Vagina (tissue), 2 donors: ENCODE results near the gene DCDC2C. TPM values are rescaled to one million over a fixed set of nuclear protein-coding genes. Genes with fewer than 3 reads are reported as not detected.

Source experiments
- DNase-seq, 2 donors: peaks; one replicate each; pipeline ENCODE4 v3.0.0-alpha.2; 2017; ENCODE audit errors: extremely low spot score in 2 of 2
- H3K27ac ChIP-seq: fragments of 200-600 bp; sonication (generic); one replicate; pipeline ENCODE4 v1.5.1; 2019
- H3K27me3 ChIP-seq: fragments of 200-600 bp; sonication (generic); one replicate; pipeline ENCODE4 v1.5.1; 2019
- H3K36me3 ChIP-seq, 2 donors: fragments of 200-600 bp; sonication (generic); one replicate each; pipeline ENCODE4 v1.5.1; 2017 to 2019
- H3K4me1 ChIP-seq: fragments of 200-600 bp; sonication (generic); one replicate; pipeline ENCODE4 v1.5.1; 2019
- H3K4me3 ChIP-seq, 2 donors: fragments of 200-600 bp; sonication (generic); 1 replicate in 1 of 2; 2 replicates in 1 of 2; pipeline ENCODE4 v1.5.1; 2016 to 2019
- H3K9me3 ChIP-seq: fragments of 200-600 bp; sonication (generic); one replicate; pipeline ENCODE4 v1.5.1; 2019
- CTCF ChIP-seq, 3 experiments: fragments of 450-650 bp in 2 of 3; fragments of 200-600 bp in 1 of 3; sonication (generic) in 1 of 3; IDR thresholded peaks; one replicate each; pipeline ENCODE4 v1.5.1; 2017 to 2019; ENCODE audit warnings: antibody characterized with exemption in 3 of 3, mild to moderate bottlenecking in 2 of 3, moderate library complexity in 2 of 3
- POLR2A ChIP-seq, 2 donors: fragments of 450-650 bp; IDR thresholded peaks; one replicate each; pipeline ENCODE4 v1.6.1; 2017; ENCODE audit warnings: antibody characterized with exemption in 2 of 2, mild to moderate bottlenecking in 2 of 2, moderate library complexity in 2 of 2
- POLR2AphosphoS5 ChIP-seq, 2 donors: sonication (generic); formaldehyde crosslinking; IDR thresholded peaks; one replicate each; pipeline ENCODE4 v1.9.0; 2017; ENCODE audit warnings: antibody characterized with exemption in 2 of 2, mild to moderate bottlenecking in 2 of 2, low read depth in 1 of 2; ENCODE audit not compliant: insufficient read depth in 1 of 2
- intact Hi-C: fragments of 100-400 bp; cut with DNase I; formaldehyde crosslinking; loops from one replicate; pipeline ENCODE4 v1.15.1; 2023
- total RNA-seq: library from RNA; depleted of rRNA; stranded (reverse); fragments of >200 nt; gene quantifications from one replicate; pipeline ENCODE4 v1.2.3, GENCODE V29; 2016

Gene DCDC2C
- total RNA-seq, 1 donor from 2014 or later, result not detected

GRCh38 chr2:3870222-3870621, 166.8 kb downstream of the DCDC2C start:
- H3K36me3 ChIP-seq, result no peaks in the 10 kb centered on the region
- intact Hi-C loops, result no loop called here
- H3K27me3 ChIP-seq, result no peaks in the 10 kb centered on the region
- TF ChIP-seq CTCF (IDR thresholded peaks at IDR 0.05) (no peak), POLR2AphosphoS5 (IDR thresholded peaks at IDR 0.05; ENCODE audit: insufficient read depth in 1 of 2, low read depth in 1 of 2) (no peak), POLR2A (IDR thresholded peaks at IDR 0.05) (no peak)
- no peaks in the 10 kb centered on the region for H3K4me1 ChIP-seq
- no peak overlapping the region for H3K4me3 ChIP-seq
- no peak overlapping the region for H3K27ac ChIP-seq
- no peak for DNase-seq
- no peaks in the 10 kb centered on the region for H3K9me3 ChIP-seq

GRCh38 chr2:3871002-3871401, 167.6 kb downstream of the DCDC2C start:
- TF ChIP-seq POLR2AphosphoS5 (IDR thresholded peaks at IDR 0.05; ENCODE audit: insufficient read depth in 1 of 2, low read depth in 1 of 2), result no peak
- no peak for TF ChIP-seq POLR2A (IDR thresholded peaks at IDR 0.05)
- TF ChIP-seq CTCF (IDR thresholded peaks at IDR 0.05), result no peak
- intact Hi-C loops, result no loop called here

GRCh38 chr2:3872451-3872850, 169.1 kb downstream of the DCDC2C start:
- H3K27me3 ChIP-seq, result no peaks in the 10 kb centered on the region
- TF ChIP-seq CTCF (IDR thresholded peaks at IDR 0.05) (no peak), POLR2A (IDR thresholded peaks at IDR 0.05) (no peak), POLR2AphosphoS5 (IDR thresholded peaks at IDR 0.05; ENCODE audit: insufficient read depth in 1 of 2, low read depth in 1 of 2) (no peak)
- no peak for DNase-seq
- H3K4me3 ChIP-seq, result no peak overlapping the region
- H3K27ac ChIP-seq, result no peak overlapping the region
- H3K4me1 ChIP-seq, result no peaks in the 10 kb centered on the region
- no peaks in the 10 kb centered on the region for H3K36me3 ChIP-seq
- intact Hi-C loops, result no loop called here
- no peaks in the 10 kb centered on the region for H3K9me3 ChIP-seq

More at GRCh38 chr2:3871002-3871401, 167.6 kb downstream of the DCDC2C start:
- no peaks in the 10 kb centered on the region for H3K27me3 ChIP-seq
- H3K36me3 ChIP-seq, result no peaks in the 10 kb centered on the region
- H3K4me1 ChIP-seq, result no peaks in the 10 kb centered on the region
- no peaks in the 10 kb centered on the region for H3K9me3 ChIP-seq
- DNase-seq, result no peak
- no peak overlapping the region for H3K4me3 ChIP-seq
- no peak overlapping the region for H3K27ac ChIP-seq

GRCh38 chr2:3873899-3874298, 170.5 kb downstream of the DCDC2C start:
- no peak overlapping the region for H3K4me3 ChIP-seq
- no peaks in the 10 kb centered on the region for H3K4me1 ChIP-seq
- no peaks in the 10 kb centered on the region for H3K36me3 ChIP-seq
- no peak for TF ChIP-seq POLR2AphosphoS5 (IDR thresholded peaks at IDR 0.05; ENCODE audit: insufficient read depth in 1 of 2, low read depth in 1 of 2)
- TF ChIP-seq CTCF (IDR thresholded peaks at IDR 0.05), result no peak
- no peak for TF ChIP-seq POLR2A (IDR thresholded peaks at IDR 0.05)
- intact Hi-C loops, result no loop called here
- no peaks in the 10 kb centered on the region for H3K27me3 ChIP-seq
- no peak for DNase-seq
- no peaks in the 10 kb centered on the region for H3K9me3 ChIP-seq
- no peak overlapping the region for H3K27ac ChIP-seq

GRCh38 chr2:3876221-3876620, 172.8 kb downstream of the DCDC2C start:
- TF ChIP-seq POLR2A (IDR thresholded peaks at IDR 0.05) (no peak), POLR2AphosphoS5 (IDR thresholded peaks at IDR 0.05; ENCODE audit: insufficient read depth in 1 of 2, low read depth in 1 of 2) (no peak), CTCF (IDR thresholded peaks at IDR 0.05) (no peak)
- Histone ChIP-seq H3K9me3 (no peaks in the 10 kb centered on the region), H3K27me3 (no peaks in the 10 kb centered on the region), H3K27ac (no peak overlapping the region), H3K4me3 (no peak overlapping the region), H3K36me3 (no peaks in the 10 kb centered on the region), H3K4me1 (no peaks in the 10 kb centered on the region)
- intact Hi-C loops, result no loop called here
- DNase-seq, result no peak
